GM12872 (cell line): ENCODE measurements around the gene NR1I2.

Experiments
- TF ChIP-seq, protein P1 (sequence below): IDR thresholded peaks from 3 replicates; pipeline ENCODE4 v1.5.1; 2011; ENCODE audit warnings: low read depth, mild to moderate bottlenecking, low read length, moderate library complexity; ENCODE audit not compliant: insufficient read depth

Gene NR1I2

DNA sequence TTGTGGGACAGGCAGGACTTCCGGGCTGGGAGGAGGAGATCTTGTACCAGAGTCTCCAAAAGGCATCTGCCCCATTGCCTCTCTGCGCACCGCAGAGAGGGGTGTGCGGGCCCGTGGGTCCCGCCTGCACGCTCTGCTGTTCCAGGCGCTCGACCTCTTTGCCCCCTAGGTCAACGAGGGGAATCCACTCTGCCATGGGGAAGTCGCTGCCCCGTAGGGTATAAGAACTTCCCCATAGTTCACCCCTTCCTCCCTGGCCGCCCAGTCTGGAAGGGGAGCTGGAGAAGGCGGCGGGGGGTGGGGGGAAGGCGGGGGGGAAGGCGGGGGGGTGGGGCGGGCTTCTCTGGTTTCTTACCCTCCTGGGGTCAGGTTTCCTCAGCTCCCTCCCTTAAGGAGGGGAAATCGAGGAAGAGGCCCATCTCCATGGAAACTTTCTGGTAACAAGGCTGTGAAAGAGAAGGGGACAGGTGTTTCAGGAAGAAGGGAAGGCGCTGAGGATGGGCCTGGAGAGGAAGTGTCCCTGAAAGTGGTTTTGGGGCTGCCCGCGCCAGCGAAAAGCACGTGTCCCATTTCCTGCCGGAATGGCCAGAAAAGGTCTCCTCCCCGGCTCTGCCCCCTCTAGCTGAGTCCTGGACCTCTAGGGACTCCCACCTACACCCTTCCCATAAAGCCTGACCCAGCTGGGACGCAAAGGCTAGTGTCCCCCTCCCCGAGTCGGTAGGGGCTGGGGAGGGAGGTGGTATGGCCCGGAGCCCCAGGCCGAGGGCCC is 27.5 kb downstream of the NR1I2 start:
- TF ChIP-seq, protein P1, sequence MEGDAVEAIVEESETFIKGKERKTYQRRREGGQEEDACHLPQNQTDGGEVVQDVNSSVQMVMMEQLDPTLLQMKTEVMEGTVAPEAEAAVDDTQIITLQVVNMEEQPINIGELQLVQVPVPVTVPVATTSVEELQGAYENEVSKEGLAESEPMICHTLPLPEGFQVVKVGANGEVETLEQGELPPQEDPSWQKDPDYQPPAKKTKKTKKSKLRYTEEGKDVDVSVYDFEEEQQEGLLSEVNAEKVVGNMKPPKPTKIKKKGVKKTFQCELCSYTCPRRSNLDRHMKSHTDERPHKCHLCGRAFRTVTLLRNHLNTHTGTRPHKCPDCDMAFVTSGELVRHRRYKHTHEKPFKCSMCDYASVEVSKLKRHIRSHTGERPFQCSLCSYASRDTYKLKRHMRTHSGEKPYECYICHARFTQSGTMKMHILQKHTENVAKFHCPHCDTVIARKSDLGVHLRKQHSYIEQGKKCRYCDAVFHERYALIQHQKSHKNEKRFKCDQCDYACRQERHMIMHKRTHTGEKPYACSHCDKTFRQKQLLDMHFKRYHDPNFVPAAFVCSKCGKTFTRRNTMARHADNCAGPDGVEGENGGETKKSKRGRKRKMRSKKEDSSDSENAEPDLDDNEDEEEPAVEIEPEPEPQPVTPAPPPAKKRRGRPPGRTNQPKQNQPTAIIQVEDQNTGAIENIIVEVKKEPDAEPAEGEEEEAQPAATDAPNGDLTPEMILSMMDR: no peak

- TF ChIP-seq, protein P1: peak; percentile 69
Observed at GRCh38 chr3:119810018-119810435, 28.1 kb downstream of the NR1I2 start.

GRCh38 chr3:119812491-119813058 is 30.7 kb downstream of the NR1I2 start:
- TF ChIP-seq, protein P1: no peak

- TF ChIP-seq, protein P1: no peak
Observed at GRCh38 chr3:119815716-119816115, 33.8 kb downstream of the NR1I2 start.

DNA sequence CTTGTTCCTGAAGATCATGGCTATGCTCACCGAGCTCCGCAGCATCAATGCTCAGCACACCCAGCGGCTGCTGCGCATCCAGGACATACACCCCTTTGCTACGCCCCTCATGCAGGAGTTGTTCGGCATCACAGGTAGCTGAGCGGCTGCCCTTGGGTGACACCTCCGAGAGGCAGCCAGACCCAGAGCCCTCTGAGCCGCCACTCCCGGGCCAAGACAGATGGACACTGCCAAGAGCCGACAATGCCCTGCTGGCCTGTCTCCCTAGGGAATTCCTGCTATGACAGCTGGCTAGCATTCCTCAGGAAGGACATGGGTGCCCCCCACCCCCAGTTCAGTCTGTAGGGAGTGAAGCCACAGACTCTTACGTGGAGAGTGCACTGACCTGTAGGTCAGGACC is 35.2 kb downstream of the NR1I2 start:
- TF ChIP-seq, protein P1: no peak

- TF ChIP-seq, protein P1: no peak
Observed at GRCh38 chr3:119817583-119818363, 35.9 kb downstream of the NR1I2 start.

- TF ChIP-seq, protein P1: no peak
Observed at GRCh38 chr3:119818937-119819336, 37.0 kb downstream of the NR1I2 start.
